GM18498 (cell line): ENCODE data around the gene DOK6.
"Not testable (repeated sequence)": the region's sequence is repeated elsewhere in the genome, so short reads cannot be mapped to it uniquely, and the experiment has no call there.

Source experiments
- ATAC-seq: cut with Tn5 transposase; IDR thresholded peaks from one replicate; pipeline ENCODE4 v1.9.1; 2021; ENCODE audit warnings: mild to moderate bottlenecking, moderate library complexity; ENCODE audit not compliant: unreplicated experiment

DOK6 gene

GRCh38 chr18:69789794-69790193, 389.1 kb downstream of the DOK6 start:
- ATAC-seq = no peak

GRCh38 chr18:69790649-69791048, 390.0 kb downstream of the DOK6 start:
- no peak for ATAC-seq

- ATAC-seq = no peak
Observed at GRCh38 chr18:69795791-69796190, 395.1 kb downstream of the DOK6 start.

GRCh38 chr18:69804776-69805501, 404.3 kb downstream of the DOK6 start:
- ATAC-seq = no peak

- ATAC-seq = no peak
Observed at GRCh38 chr18:69808399-69808798, 407.7 kb downstream of the DOK6 start.

GRCh38 chr18:69813559-69813958, 412.9 kb downstream of the DOK6 start:
- no peak for ATAC-seq

GRCh38 chr18:69814861-69815385, 414.2 kb downstream of the DOK6 start:
- ATAC-seq = no peak

GRCh38 chr18:69817335-69817940, 416.8 kb downstream of the DOK6 start:
- no peak for ATAC-seq

GRCh38 chr18:69819460-69819859, 418.8 kb downstream of the DOK6 start:
- no peak for ATAC-seq

GRCh38 chr18:69820538-69820937, 419.9 kb downstream of the DOK6 start:
- ATAC-seq = no peak

GRCh38 chr18:69830189-69830588, 429.5 kb downstream of the DOK6 start:
- no peak for ATAC-seq

GRCh38 chr18:69834980-69835379, 434.3 kb downstream of the DOK6 start:
- not testable (repeated sequence) for ATAC-seq

- ATAC-seq = no peak
Observed at GRCh38 chr18:69838003-69838402, 437.3 kb downstream of the DOK6 start.

- no peak for ATAC-seq
Observed at GRCh38 chr18:69838620-69839411, 438.1 kb downstream of the DOK6 start.

- no peak for ATAC-seq
Observed at GRCh38 chr18:69839497-69839896, 438.8 kb downstream of the DOK6 start.

- ATAC-seq = no peak
Observed at GRCh38 chr18:69840001-69840400, 439.3 kb downstream of the DOK6 start.

GRCh38 chr18:69840445-69840844, 439.8 kb downstream of the DOK6 start:
- no peak for ATAC-seq

GRCh38 chr18:69841117-69841516, 440.4 kb downstream of the DOK6 start:
- ATAC-seq = no peak

GRCh38 chr18:69843015-69843414, 442.3 kb downstream of the DOK6 start:
- ATAC-seq = no peak

- no peak for ATAC-seq
Observed at GRCh38 chr18:69844656-69845055, 444.0 kb downstream of the DOK6 start.

- ATAC-seq = no peak
Observed at GRCh38 chr18:69845593-69846506, 445.2 kb downstream of the DOK6 start.
